ENCODE results near the gene SBNO1.

Gene SBNO1

DNA sequence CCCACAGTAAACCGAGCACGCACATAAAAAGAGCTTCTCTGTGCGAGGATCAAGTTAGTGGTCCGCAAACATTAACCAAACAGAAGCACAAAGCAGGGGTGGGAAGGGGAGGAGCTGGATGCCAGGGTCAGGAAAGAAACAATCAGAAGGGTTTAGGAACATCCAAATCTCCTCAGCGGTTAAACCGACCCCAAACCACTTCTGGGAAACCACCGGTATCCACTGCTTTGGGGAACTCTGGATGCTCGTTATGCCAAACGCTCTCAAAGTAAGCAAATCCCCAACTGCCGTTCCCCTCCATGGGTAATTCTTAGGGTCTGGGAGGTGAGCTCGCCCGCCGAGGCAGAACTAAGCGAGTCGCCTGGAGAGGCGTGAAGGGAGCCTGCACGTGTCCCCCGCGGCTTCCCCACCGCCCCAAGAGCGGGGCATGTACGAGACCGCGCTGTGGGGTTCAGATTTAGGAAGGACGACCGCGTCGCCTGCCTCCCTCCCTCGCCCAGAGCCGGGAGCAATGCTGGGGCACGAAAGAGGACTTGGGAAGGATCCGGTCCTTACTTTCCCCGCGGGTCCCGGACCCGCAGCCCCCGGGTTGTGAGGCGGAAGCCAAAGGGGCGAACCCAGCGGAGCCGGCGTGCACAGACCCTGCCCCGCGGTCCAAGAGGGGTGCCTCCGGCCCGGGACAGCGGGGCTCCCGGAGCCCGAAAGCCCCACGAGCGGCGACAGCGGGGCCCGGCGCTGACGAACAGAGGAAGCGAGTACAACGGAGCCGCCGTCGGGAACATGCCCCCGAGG is 711 bp downstream of the SBNO1 start:
- TF ChIP-seq TAF1 (IDR thresholded peaks at IDR 0.05; ENCODE audit: borderline replicate concordance, insufficient read depth, low read length) (no peak), SIN3A (IDR thresholded peaks at IDR 0.05; ENCODE audit: borderline replicate concordance, insufficient read depth, low read length) (peak; percentile 15; the same call in 1 of the 2 replicates), FOXP2 (optimal IDR thresholded peaks at IDR 0.05; ENCODE audit: borderline replicate concordance, extremely low read depth, extremely low read length, insufficient read depth) (no peak), REST (IDR thresholded peaks at IDR 0.05; ENCODE audit: insufficient read depth in 1 of 2, low read depth in 2 of 2, low read length in 2 of 2) (no peak), POLR2AphosphoS5 (IDR thresholded peaks at IDR 0.05; ENCODE audit: low read depth, low read length) (no peak)

GRCh38 chr12:123363390-123363739 is 1.3 kb downstream of the SBNO1 start:
- TF ChIP-seq POLR2AphosphoS5 (IDR thresholded peaks at IDR 0.05; ENCODE audit: low read depth, low read length): no peak
- peak; percentile 89; the same call in 1 of the 2 replicates for TF ChIP-seq SIN3A (IDR thresholded peaks at IDR 0.05; ENCODE audit: borderline replicate concordance, insufficient read depth, low read length)

DNA sequence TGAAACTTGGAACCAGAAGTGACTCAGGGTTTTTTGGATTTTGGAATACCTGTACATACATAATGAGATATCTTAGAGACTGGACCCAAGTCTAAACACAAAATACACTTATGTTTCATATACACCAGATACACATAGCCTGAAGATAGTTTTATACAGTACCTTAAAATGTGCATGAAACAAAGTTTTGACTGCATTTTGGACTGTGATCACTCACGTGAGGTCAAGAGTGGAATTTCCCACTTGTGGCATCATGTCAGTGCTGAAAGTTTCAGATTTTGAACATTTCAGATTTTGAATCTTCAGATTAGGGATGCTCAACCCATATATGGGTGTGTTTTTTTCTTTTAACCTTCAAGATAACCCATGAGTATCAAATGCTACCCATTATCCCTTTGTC is 6.6 kb downstream of the SBNO1 start:
- no peak for TF ChIP-seq REST (IDR thresholded peaks at IDR 0.05; ENCODE audit: insufficient read depth in 1 of 2, low read depth in 2 of 2, low read length in 2 of 2)
- TF ChIP-seq TAF1 (IDR thresholded peaks at IDR 0.05; ENCODE audit: borderline replicate concordance, insufficient read depth, low read length): no peak
- TF ChIP-seq SIN3A (IDR thresholded peaks at IDR 0.05; ENCODE audit: borderline replicate concordance, insufficient read depth, low read length): no peak
- TF ChIP-seq POLR2AphosphoS5 (IDR thresholded peaks at IDR 0.05; ENCODE audit: low read depth, low read length): no peak
- no peak for TF ChIP-seq FOXP2 (optimal IDR thresholded peaks at IDR 0.05; ENCODE audit: borderline replicate concordance, extremely low read depth, extremely low read length, insufficient read depth)

- TF ChIP-seq FOXP2 (optimal IDR thresholded peaks at IDR 0.05; ENCODE audit: borderline replicate concordance, extremely low read depth, extremely low read length, insufficient read depth) (no peak), SIN3A (IDR thresholded peaks at IDR 0.05; ENCODE audit: borderline replicate concordance, insufficient read depth, low read length) (no peak), TAF1 (IDR thresholded peaks at IDR 0.05; ENCODE audit: borderline replicate concordance, insufficient read depth, low read length) (no peak), POLR2AphosphoS5 (IDR thresholded peaks at IDR 0.05; ENCODE audit: low read depth, low read length) (no peak), REST (IDR thresholded peaks at IDR 0.05; ENCODE audit: insufficient read depth in 1 of 2, low read depth in 2 of 2, low read length in 2 of 2) (no peak)
Measured at GRCh38 chr12:123356159-123356670, 8.4 kb downstream of the SBNO1 start.

GRCh38 chr12:123354600-123354999 is 10.0 kb downstream of the SBNO1 start:
- TF ChIP-seq FOXP2 (optimal IDR thresholded peaks at IDR 0.05; ENCODE audit: borderline replicate concordance, extremely low read depth, extremely low read length, insufficient read depth): no peak
- no peak for TF ChIP-seq REST (IDR thresholded peaks at IDR 0.05; ENCODE audit: insufficient read depth in 1 of 2, low read depth in 2 of 2, low read length in 2 of 2)
- no peak for TF ChIP-seq POLR2AphosphoS5 (IDR thresholded peaks at IDR 0.05; ENCODE audit: low read depth, low read length)
- TF ChIP-seq SIN3A (IDR thresholded peaks at IDR 0.05; ENCODE audit: borderline replicate concordance, insufficient read depth, low read length): no peak
- no peak for TF ChIP-seq TAF1 (IDR thresholded peaks at IDR 0.05; ENCODE audit: borderline replicate concordance, insufficient read depth, low read length)
